Panc1 (cell line): ENCODE results near the gene TMUB2. TPM values are rescaled to one million over a fixed set of nuclear protein-coding genes. Genes with fewer than 3 reads are reported as not detected.

Experiments
- ATAC-seq: fragments of 200-7000 bp; cut with Tn5 transposase; 2 replicates; pipeline ENCODE4 v1.9.1; 2020; ENCODE audit warnings: mild to moderate bottlenecking, moderate library complexity
- BruUV-seq: library from RNA; stranded (reverse); fragments of 400-500 nt; replicated peaks from 2 replicates; lab custom pipeline; 2021; lab: Mats Ljungman, UMichigan
- CTCF ChIA-PET: fragments of 300-600 bp; sonication (Branson Sonifier 250); formaldehyde crosslinking; loops from one replicate; lab custom pipeline; 2022; ENCODE audit warnings: antibody characterized with exemption; lab: Charles Lee
- POLR2A ChIA-PET: fragments of 300-600 bp; sonication (Branson Sonifier 250); formaldehyde crosslinking; loops from one replicate; lab custom pipeline; 2022; ENCODE audit warnings: antibody characterized with exemption; lab: Charles Lee
- DNase-seq: peaks from one replicate; pipeline ENCODE4 v3.0.0-alpha.2; 2010; ENCODE audit warnings: low read depth, low spot score
- H3K27ac ChIP-seq: 2 replicates; pipeline ENCODE4 v1.5.1; 2011; ENCODE audit warnings: mild to moderate bottlenecking, low read length, inconsistent platforms
- H3K27me3 ChIP-seq: fragments of 200-500 bp; sonication (Bioruptor generic); 2 replicates; pipeline ENCODE4 v1.6.0; 2014; ENCODE audit warnings: low read length, inconsistent platforms; ENCODE audit not compliant: control insufficient read depth, insufficient read depth
- H3K36me3 ChIP-seq: fragments of 200-500 bp; sonication (Bioruptor generic); 2 replicates; pipeline ENCODE4 v1.5.1; 2014; ENCODE audit warnings: inconsistent platforms, mild to moderate bottlenecking, low read length, moderate library complexity; ENCODE audit not compliant: control insufficient read depth, insufficient read depth
- H3K4me1 ChIP-seq: 2 replicates; pipeline ENCODE4 v1.5.1; 2011; ENCODE audit warnings: inconsistent platforms, mild to moderate bottlenecking, low read length, moderate library complexity; ENCODE audit not compliant: control insufficient read depth, insufficient read depth
- H3K4me3 ChIP-seq, 2 experiments: 2 replicates each; pipeline ENCODE4 v1.5.1; 2011 to 2012; ENCODE audit warnings: low read depth in 2 of 2, low read length in 2 of 2, mild to moderate bottlenecking in 2 of 2, inconsistent platforms in 1 of 2, moderate library complexity in 1 of 2
- H3K9me3 ChIP-seq: fragments of 200-500 bp; sonication (Bioruptor generic); 2 replicates; pipeline ENCODE4 v1.5.1; 2014; ENCODE audit warnings: low read depth, mild to moderate bottlenecking, inconsistent platforms, low read length, moderate library complexity; ENCODE audit not compliant: control insufficient read depth, insufficient read depth
- POLR2AphosphoS5 ChIP-seq: IDR thresholded peaks from 2 replicates; pipeline ENCODE4 v1.6.1; 2012; ENCODE audit warnings: mild to moderate bottlenecking, low read depth, low read length, moderate library complexity
- TCF7L2 ChIP-seq: IDR thresholded peaks from 2 replicates; pipeline ENCODE4 v1.6.1; 2011; ENCODE audit warnings: mild to moderate bottlenecking, low read depth, low read length, inconsistent platforms
- in situ Hi-C: cut with HindIII; loops from 2 replicates; pipeline ENCODE4 v1.10.0; 2016; ENCODE audit warnings: low sequenced_read_pairs, low pct_unique_long_range_greater_than_20kb
- intact Hi-C: fragments of 100-400 bp; cut with micrococcal nuclease; formaldehyde crosslinking; loops from one replicate; pipeline ENCODE4 v1.10.0; 2022; ENCODE audit not compliant: unreplicated experiment
- total RNA-seq: library from RNA; stranded (reverse); gene quantifications from one replicate; pipeline ENCODE4 v1.2.1, GENCODE V29; 2021; ENCODE audit not compliant: unreplicated experiment
- TF ChIP-seq, protein P1 (sequence below), 2 experiments: IDR thresholded peaks; 2 replicates each; pipeline ENCODE4 v1.6.1; 2011 to 2012; ENCODE audit warnings: low read depth in 2 of 2, control low read depth in 1 of 2, low read length in 1 of 2, mild to moderate bottlenecking in 1 of 2, moderate library complexity in 1 of 2; ENCODE audit not compliant: insufficient read depth in 1 of 2
- TF ChIP-seq, protein P2 (sequence below): fragments of 450-650 bp; IDR thresholded peaks from 2 replicates; pipeline ENCODE4 v1.5.1; 2017; ENCODE audit warnings: mild to moderate bottlenecking

TMUB2 gene
- total RNA-seq, 1 experiment from 2014 or later: 30.7 TPM

DNA sequence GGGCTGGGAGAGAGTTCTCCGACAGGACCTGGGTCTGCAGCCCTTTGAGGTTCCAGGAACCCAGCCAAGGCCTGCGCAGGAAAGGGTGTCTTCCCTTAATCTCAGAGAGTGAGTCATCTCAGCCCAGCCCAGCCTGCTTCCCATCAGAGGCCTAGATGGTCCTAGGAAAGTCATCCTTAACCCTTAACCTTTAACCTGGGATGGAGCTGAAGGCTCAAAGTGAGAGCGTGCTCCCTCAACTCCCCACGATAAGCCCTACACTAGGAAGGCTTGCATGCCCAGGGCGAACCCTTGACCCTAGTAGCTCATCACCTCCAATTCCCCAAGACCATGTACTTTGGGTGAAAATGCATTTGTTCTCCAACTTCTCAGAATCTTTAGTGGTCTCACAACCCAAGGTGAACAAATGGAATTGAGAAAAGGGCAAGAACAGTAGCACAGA lies 17.7 kb downstream of the TMUB2 start:
- in situ Hi-C loops: no loop called here
- Histone ChIP-seq H3K4me3 (no peak overlapping the region), H3K36me3 (no peaks in the 10 kb centered on the region), H3K4me1 (peaks cover 14% of the 10 kb centered on the region), H3K27me3 (no peaks in the 10 kb centered on the region), H3K9me3 (no peaks in the 10 kb centered on the region), H3K27ac (no peak overlapping the region)
- no peak for ATAC-seq
- no TSS peak for BruUV-seq
- intact Hi-C loops: no loop called here
- CTCF ChIA-PET: no interaction called here
- TF ChIP-seq POLR2AphosphoS5: no peak
- TF ChIP-seq, protein P1, sequence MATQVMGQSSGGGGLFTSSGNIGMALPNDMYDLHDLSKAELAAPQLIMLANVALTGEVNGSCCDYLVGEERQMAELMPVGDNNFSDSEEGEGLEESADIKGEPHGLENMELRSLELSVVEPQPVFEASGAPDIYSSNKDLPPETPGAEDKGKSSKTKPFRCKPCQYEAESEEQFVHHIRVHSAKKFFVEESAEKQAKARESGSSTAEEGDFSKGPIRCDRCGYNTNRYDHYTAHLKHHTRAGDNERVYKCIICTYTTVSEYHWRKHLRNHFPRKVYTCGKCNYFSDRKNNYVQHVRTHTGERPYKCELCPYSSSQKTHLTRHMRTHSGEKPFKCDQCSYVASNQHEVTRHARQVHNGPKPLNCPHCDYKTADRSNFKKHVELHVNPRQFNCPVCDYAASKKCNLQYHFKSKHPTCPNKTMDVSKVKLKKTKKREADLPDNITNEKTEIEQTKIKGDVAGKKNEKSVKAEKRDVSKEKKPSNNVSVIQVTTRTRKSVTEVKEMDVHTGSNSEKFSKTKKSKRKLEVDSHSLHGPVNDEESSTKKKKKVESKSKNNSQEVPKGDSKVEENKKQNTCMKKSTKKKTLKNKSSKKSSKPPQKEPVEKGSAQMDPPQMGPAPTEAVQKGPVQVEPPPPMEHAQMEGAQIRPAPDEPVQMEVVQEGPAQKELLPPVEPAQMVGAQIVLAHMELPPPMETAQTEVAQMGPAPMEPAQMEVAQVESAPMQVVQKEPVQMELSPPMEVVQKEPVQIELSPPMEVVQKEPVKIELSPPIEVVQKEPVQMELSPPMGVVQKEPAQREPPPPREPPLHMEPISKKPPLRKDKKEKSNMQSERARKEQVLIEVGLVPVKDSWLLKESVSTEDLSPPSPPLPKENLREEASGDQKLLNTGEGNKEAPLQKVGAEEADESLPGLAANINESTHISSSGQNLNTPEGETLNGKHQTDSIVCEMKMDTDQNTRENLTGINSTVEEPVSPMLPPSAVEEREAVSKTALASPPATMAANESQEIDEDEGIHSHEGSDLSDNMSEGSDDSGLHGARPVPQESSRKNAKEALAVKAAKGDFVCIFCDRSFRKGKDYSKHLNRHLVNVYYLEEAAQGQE (IDR thresholded peaks at IDR 0.05; ENCODE audit: insufficient read depth in 1 of 2, low read depth in 2 of 2, low read length in 1 of 2): no peak
- TF ChIP-seq, protein P2, sequence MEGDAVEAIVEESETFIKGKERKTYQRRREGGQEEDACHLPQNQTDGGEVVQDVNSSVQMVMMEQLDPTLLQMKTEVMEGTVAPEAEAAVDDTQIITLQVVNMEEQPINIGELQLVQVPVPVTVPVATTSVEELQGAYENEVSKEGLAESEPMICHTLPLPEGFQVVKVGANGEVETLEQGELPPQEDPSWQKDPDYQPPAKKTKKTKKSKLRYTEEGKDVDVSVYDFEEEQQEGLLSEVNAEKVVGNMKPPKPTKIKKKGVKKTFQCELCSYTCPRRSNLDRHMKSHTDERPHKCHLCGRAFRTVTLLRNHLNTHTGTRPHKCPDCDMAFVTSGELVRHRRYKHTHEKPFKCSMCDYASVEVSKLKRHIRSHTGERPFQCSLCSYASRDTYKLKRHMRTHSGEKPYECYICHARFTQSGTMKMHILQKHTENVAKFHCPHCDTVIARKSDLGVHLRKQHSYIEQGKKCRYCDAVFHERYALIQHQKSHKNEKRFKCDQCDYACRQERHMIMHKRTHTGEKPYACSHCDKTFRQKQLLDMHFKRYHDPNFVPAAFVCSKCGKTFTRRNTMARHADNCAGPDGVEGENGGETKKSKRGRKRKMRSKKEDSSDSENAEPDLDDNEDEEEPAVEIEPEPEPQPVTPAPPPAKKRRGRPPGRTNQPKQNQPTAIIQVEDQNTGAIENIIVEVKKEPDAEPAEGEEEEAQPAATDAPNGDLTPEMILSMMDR: no peak
- POLR2A ChIA-PET: no interaction called here
- DNase-seq: no peak

DNA sequence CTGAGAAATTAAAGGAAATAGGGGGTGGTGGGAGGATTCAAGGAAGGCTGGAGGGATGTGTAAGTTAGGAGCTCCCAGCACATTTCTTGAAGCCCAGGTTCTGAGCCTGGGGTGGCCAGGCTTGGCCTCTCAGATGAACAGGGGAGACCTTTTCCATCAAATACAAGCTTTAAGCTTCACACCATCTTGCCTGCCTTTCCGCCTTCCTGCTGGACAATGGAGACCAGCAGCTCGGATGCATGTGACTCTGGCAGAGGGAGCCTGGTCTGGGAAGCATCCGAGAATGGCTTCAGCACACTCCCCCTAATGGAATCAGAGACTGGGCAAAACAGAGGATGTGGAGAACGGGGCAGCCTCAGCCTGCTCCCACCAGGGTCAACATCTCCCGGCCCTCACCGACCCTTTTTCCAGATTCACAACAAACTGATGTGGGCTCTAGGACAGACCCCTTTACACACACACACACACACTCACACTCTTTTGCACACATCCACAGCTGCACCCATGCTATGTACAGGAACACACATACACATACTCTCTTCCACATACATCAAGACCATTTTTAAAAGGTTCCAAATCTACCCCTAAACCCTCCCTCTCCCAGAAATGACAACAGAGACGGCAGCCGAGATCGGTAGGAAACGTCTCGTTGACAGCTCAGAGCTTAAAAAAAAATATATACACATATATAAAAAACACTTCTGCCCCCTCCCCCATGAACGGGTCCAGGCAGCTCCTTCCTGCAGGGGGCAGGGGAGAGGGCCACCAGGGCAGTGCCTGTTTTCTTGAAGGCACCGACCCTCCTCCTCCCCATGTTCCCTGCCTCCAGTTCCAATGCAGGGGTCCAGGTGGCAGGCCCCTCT lies 19.4 kb downstream of the TMUB2 start:
- H3K4me1 ChIP-seq: peaks cover 17% of the 10 kb centered on the region
- CTCF ChIA-PET: interaction anchor here (0.5 to 0.6 kb wide), 2 partner anchors 100 to 531 kb away, joined by 3 to 4 read pairs; no protein-coding TSS in a partner anchor
- no peak overlapping the region for H3K4me3 ChIP-seq
- H3K36me3 ChIP-seq: 0 out of 2 replicates have a peak, but pooled peaks cover 2% of the 10 kb centered on the region
- H3K27ac ChIP-seq: no peak overlapping the region
- no peaks in the 10 kb centered on the region for H3K27me3 ChIP-seq
- POLR2A ChIA-PET: interaction anchor here (0.5 kb wide), 1 partner anchor 141 kb away, joined by 3 read pairs; no protein-coding TSS in a partner anchor
- in situ Hi-C loops (no loop called here), intact Hi-C loops (no loop called here)
- TF ChIP-seq, protein P2: peak; percentile 39
- TF ChIP-seq POLR2AphosphoS5 (no peak), TCF7L2 (no peak)
- TF ChIP-seq, protein P1 (IDR thresholded peaks at IDR 0.05; ENCODE audit: insufficient read depth in 1 of 2, low read depth in 2 of 2, low read length in 1 of 2): no peak
- no peak for DNase-seq
- H3K9me3 ChIP-seq: no peaks in the 10 kb centered on the region
- BruUV-seq: no TSS peak
- ATAC-seq: no peak
